Natural killer cell (primary cell): ENCODE data around the gene TMEM242. TPM values are rescaled to one million over a fixed set of nuclear protein-coding genes. Genes with fewer than 3 reads are reported as not detected.
"Not testable (repeated sequence)": the region's sequence is repeated elsewhere in the genome, so short reads cannot be mapped to it uniquely, and the experiment has no call there.

Experiments used
- ATAC-seq, 3 donors: fragments of 150-1000 bp in 2 of 3; fragments of 200-7000 bp in 1 of 3; cut with Tn5 transposase; 1 replicate in 1 of 3; 2 replicates in 2 of 3; pipeline ENCODE4 v1.10.0; 2021; ENCODE audit warnings: mild to moderate bottlenecking in 2 of 3, moderate library complexity in 2 of 3
- DNase-seq, 2 donors: peaks; one replicate each; pipeline versions ENCODE4 v3.0.0 to v3.0.0-alpha.2; 2013 to 2021; ENCODE audit warnings: mixed read lengths in 1 of 2
- H3K27ac ChIP-seq: one replicate; pipeline ENCODE4 v1.5.1; 2013; ENCODE audit warnings: mild to moderate bottlenecking, low read length
- H3K27me3 ChIP-seq: one replicate; pipeline ENCODE4 v1.6.1; 2013; ENCODE audit warnings: low read length; ENCODE audit not compliant: control insufficient read depth, insufficient read depth
- H3K36me3 ChIP-seq: one replicate; pipeline ENCODE4 v1.6.1; 2013; ENCODE audit warnings: low read length; ENCODE audit not compliant: control insufficient read depth, insufficient read depth
- H3K4me1 ChIP-seq: one replicate; pipeline ENCODE4 v1.6.1; 2013; ENCODE audit warnings: low read length; ENCODE audit not compliant: control insufficient read depth, insufficient read depth
- H3K4me3 ChIP-seq: one replicate; pipeline ENCODE4 v1.5.1; 2013; ENCODE audit warnings: low read length
- H3K9me3 ChIP-seq: one replicate; pipeline ENCODE4 v1.6.1; 2013; ENCODE audit warnings: low read length; ENCODE audit not compliant: control insufficient read depth, insufficient read depth
- H3K27ac Mint-ChIP-seq, 2 donors: one replicate each; pipeline ENCODE4 v1.8.0; 2022; ENCODE audit warnings: mild to moderate bottlenecking in 2 of 2, mixed read lengths in 2 of 2, moderate library complexity in 1 of 2
- H3K27me3 Mint-ChIP-seq, 2 donors: one replicate each; pipeline ENCODE4 v1.8.0; 2022; ENCODE audit warnings: low read depth in 2 of 2, mixed read lengths in 2 of 2
- H3K36me3 Mint-ChIP-seq: one replicate; pipeline ENCODE4 v1.8.0; 2022; ENCODE audit warnings: mixed read lengths
- H3K4me1 Mint-ChIP-seq, 2 donors: one replicate each; pipeline ENCODE4 v1.8.0; 2022; ENCODE audit warnings: mixed read lengths in 2 of 2
- H3K4me3 Mint-ChIP-seq: one replicate; pipeline ENCODE4 v1.8.0; 2022; ENCODE audit warnings: mild to moderate bottlenecking, moderate library complexity, mixed read lengths
- H3K9me3 Mint-ChIP-seq, 2 donors: one replicate each; pipeline ENCODE4 v1.8.0; 2022; ENCODE audit warnings: mixed read lengths in 2 of 2
- WGBS: methylation state at CpG from one replicate; pipeline ENCODE4 v1.1.7; 2013; ENCODE audit warnings: missing lambda C conversion rate; ENCODE audit not compliant: insufficient coverage; 5-methylcytosine and 5-hydroxymethylcytosine counted together
- intact Hi-C: fragments of 100-400 bp; cut with micrococcal nuclease; formaldehyde crosslinking; loops from one replicate; pipeline ENCODE4 v1.14.2; 2022
- total RNA-seq, 4 donors: library from RNA; stranded (reverse); fragments of 120-200 nt in 1 of 4; gene quantifications; one replicate each; pipeline versions ENCODE4 v1.2.3 to v1.2.4, GENCODE V29; 2013 to 2022
- TF ChIP-seq, protein P1 (sequence below): fragments of 200-600 bp; IDR thresholded peaks from one replicate; pipeline ENCODE4 v1.8.0; 2022; ENCODE audit warnings: antibody characterized with exemption

TMEM242 gene
- total RNA-seq, 3 donors from 2014 or later (not counting 1 experiment from before 2014, with no cell fraction given): 18.5 to 24.8 (median 19.8) TPM

DNA sequence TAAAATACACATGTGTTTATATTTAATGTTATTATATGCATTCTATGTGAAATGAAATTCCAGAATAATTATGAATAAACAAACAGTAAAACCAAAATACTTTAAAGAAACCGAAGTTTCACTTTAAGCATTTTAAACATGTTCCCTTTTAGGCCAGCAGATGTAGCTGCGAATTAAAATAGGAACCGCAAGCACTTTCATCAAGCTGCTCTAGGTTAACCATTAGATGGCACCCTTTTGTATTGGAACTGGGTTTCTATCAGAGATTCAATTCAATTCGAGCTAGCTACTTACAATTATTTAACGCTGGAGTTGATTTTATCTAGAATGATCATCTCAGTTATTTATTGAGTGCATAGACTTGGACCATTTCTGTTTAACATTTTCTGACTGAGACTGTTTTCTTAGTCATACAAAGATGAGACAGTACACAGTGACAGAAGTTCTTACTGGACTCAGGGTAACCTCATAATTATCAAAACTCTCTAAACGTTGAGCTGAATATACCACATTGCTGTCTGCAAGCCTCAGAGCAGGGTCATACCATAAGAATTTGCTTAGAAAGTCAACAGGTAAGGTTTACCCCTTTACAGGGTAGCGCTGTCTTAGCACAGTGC, 8.5 kb downstream of the TMEM242 start:
- TF ChIP-seq, protein P1, sequence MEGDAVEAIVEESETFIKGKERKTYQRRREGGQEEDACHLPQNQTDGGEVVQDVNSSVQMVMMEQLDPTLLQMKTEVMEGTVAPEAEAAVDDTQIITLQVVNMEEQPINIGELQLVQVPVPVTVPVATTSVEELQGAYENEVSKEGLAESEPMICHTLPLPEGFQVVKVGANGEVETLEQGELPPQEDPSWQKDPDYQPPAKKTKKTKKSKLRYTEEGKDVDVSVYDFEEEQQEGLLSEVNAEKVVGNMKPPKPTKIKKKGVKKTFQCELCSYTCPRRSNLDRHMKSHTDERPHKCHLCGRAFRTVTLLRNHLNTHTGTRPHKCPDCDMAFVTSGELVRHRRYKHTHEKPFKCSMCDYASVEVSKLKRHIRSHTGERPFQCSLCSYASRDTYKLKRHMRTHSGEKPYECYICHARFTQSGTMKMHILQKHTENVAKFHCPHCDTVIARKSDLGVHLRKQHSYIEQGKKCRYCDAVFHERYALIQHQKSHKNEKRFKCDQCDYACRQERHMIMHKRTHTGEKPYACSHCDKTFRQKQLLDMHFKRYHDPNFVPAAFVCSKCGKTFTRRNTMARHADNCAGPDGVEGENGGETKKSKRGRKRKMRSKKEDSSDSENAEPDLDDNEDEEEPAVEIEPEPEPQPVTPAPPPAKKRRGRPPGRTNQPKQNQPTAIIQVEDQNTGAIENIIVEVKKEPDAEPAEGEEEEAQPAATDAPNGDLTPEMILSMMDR: peak; percentile 84
- ATAC-seq: peak; percentile 82 to 98 (median 96)

DNA sequence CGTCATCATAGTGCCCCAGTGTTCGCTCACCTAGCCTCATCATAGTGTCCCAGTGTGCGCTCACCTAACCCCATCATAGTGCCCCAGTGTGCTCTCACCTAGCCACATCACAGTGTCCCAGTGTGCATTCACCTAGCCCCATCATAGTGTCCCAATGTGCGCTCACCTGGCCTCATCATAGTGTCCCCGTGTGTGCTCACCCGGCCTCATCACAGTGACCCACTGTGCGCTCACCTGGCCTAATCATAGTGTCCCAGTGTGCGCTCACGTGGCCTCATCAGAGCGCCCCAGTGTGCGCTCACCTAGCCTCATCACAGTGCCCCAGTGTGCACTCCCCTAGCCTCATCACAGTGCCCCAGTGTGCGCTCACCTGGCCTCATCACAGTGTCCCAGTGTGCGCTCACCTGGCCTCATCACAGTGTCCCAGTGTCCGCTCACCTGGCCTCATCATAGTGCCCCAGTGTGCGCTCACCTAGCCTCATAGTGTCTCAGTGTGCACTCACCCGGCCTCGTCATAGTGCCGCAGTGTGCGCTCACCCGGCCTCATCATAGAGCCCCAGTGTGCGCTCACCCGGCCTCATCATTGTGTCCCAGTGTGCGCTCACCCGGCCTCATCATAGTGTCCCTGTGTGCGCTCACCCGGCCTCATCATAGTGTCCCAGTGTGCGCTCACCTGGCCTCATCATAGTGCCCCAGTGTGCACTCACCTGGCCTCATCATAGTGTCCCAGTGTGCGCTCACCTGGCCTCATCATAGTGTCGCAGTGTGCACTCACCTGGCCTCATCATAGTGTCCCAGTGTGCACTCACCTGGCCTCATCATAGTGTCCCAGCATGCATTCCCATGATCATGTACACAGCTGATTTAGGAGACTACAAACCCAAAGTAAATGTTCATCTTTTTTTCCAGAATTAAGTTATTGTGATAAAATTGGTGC, 9.5 kb downstream of the TMEM242 start:
- Histone ChIP-seq H3K36me3 (peaks cover 35% of the 10 kb centered on the region), H3K27ac (no peak overlapping the region), H3K4me3 (no peak overlapping the region), H3K27me3 (no peaks in the 10 kb centered on the region), H3K9me3 (no peaks in the 10 kb centered on the region), H3K4me1 (peaks cover 2% of the 10 kb centered on the region)
- DNase-seq: no peak
- TF ChIP-seq, protein P1: no peak
- H3K27me3 Mint-ChIP-seq: no peaks in the 10 kb centered on the region
- no peak for ATAC-seq
- no peaks in the 10 kb centered on the region for H3K36me3 Mint-ChIP-seq
- 91% methylated on average over 29 of the region's 29 CpGs for WGBS
- no peaks in the 10 kb centered on the region for H3K9me3 Mint-ChIP-seq
- H3K27ac Mint-ChIP-seq: no peak overlapping the region
- no peak overlapping the region for H3K4me3 Mint-ChIP-seq
- intact Hi-C loops: loop anchor here (1.0 kb wide), 2 partner anchors 284 to 354 kb away; no protein-coding TSS in a partner anchor
- H3K4me1 Mint-ChIP-seq: peaks cover 0 to 9% of the 10 kb centered on the region in 2 donors

More for the DNA sequence above, 8.5 kb downstream of the TMEM242 start:
- Mint-ChIP-seq H3K9me3 (no peaks in the 10 kb centered on the region), H3K36me3 (no peaks in the 10 kb centered on the region), H3K27me3 (no peaks in the 10 kb centered on the region), H3K27ac (no peak overlapping the region), H3K4me1 (peaks cover 0 to 9% of the 10 kb centered on the region in 2 donors), H3K4me3 (no peak overlapping the region)
- Histone ChIP-seq H3K27me3 (no peaks in the 10 kb centered on the region), H3K27ac (no peak overlapping the region), H3K4me1 (peaks cover 2% of the 10 kb centered on the region), H3K36me3 (peaks cover 35% of the 10 kb centered on the region), H3K9me3 (no peaks in the 10 kb centered on the region), H3K4me3 (no peak overlapping the region)
- peak in 1 of 2 donors; percentile 78 for DNase-seq
- WGBS: 37% methylated on average over 5 of the region's 7 CpGs
- intact Hi-C loops: loop anchor here (1.0 kb wide), 2 partner anchors 282 to 352 kb away; no protein-coding TSS in a partner anchor

DNA sequence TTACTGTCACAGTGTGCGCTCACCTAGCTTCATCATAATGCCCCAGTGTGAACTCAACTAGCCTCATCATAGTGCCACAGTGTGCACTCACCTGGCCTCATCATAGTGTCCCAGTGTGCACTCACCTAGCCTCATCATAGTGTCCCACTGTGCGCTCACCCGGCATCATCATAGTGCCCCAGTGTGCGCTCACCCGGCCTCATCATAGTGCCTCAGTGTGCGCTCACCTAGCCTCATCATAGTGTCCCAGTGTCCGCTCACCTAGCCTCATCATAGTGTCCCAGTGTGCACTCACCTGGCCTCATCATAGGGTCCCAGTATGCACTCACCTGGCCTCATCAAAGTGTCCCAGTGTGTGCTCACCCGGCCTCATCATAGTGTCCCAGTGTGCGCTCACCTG, 10.6 kb downstream of the TMEM242 start:
- Mint-ChIP-seq H3K9me3 (no peaks in the 10 kb centered on the region), H3K4me1 (peaks cover 0 to 8% of the 10 kb centered on the region in 2 donors), H3K36me3 (no peaks in the 10 kb centered on the region), H3K27ac (no peak overlapping the region), H3K27me3 (no peaks in the 10 kb centered on the region), H3K4me3 (no peak overlapping the region)
- DNase-seq (peak in 1 of 2 donors; percentile 28), ATAC-seq (no peak)
- Histone ChIP-seq H3K9me3 (no peaks in the 10 kb centered on the region), H3K36me3 (peaks cover 28% of the 10 kb centered on the region), H3K27me3 (no peaks in the 10 kb centered on the region), H3K27ac (no peak overlapping the region), H3K4me3 (no peak overlapping the region), H3K4me1 (peaks cover 2% of the 10 kb centered on the region)
- WGBS: 81% methylated on average over 9 of the region's 9 CpGs
- intact Hi-C loops: no loop called here
- TF ChIP-seq, protein P1: no peak

DNA sequence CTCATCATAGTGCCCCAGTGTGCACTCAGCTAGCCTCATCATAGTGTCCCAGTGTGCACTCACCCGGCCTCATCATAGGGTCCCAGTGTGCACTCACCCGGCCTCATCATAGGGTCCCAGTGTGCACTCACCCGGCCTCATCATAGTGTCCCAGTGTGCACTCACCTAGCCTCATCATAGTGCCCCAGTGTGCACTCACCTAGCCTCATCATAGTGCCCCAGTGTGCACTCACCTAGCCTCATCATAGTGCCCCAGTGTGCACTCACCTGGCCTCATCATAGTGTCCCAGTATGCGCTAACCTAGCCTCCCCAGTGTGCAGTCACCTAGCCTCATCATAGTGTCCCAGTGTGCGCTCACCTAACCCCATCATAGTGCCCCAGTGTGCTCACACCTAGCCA, 12.6 kb downstream of the TMEM242 start:
- 94% methylated on average over 4 of the region's 5 CpGs for WGBS
- H3K4me3 Mint-ChIP-seq, H3K36me3 Mint-ChIP-seq, H3K9me3 Mint-ChIP-seq, DNase-seq, H3K27ac Mint-ChIP-seq, H3K27ac ChIP-seq, H3K4me1 Mint-ChIP-seq, intact Hi-C loops, H3K9me3 ChIP-seq, H3K27me3 Mint-ChIP-seq, H3K4me3 ChIP-seq, H3K27me3 ChIP-seq: not testable (repeated sequence)
- ATAC-seq: peak in 1 of 3 donors; percentile 32
- peaks cover 23% of the 10 kb centered on the region for H3K36me3 ChIP-seq
- peaks cover 10% of the 10 kb centered on the region for H3K4me1 ChIP-seq
